ENCODE data around the gene SREBF2.

GRCh38 chr22:41848468-41848867 is 15.6 kb downstream of the SREBF2 start:
- TF ChIP-seq CTCF (IDR thresholded peaks at IDR 0.05) (no peak), POLR2AphosphoS5 (IDR thresholded peaks at IDR 0.05) (no peak), POLR2A (IDR thresholded peaks at IDR 0.05) (no peak)
